GM19025 (cell line): ENCODE results near the gene BABAM2.

Source experiments
- ATAC-seq: cut with Tn5 transposase; IDR thresholded peaks from one replicate; pipeline ENCODE4 v1.9.1; 2021; ENCODE audit warnings: mild to moderate bottlenecking, low read depth, moderate library complexity; ENCODE audit not compliant: unreplicated experiment

BABAM2 gene

GRCh38 chr2:28288620-28289019 lies 398.1 kb downstream of the BABAM2 start:
- ATAC-seq: no peak

GRCh38 chr2:28291811-28292440 lies 401.4 kb downstream of the BABAM2 start:
- ATAC-seq: no peak

GRCh38 chr2:28292491-28292890 lies 402.0 kb downstream of the BABAM2 start:
- no peak for ATAC-seq

- ATAC-seq: no peak
These were observed 402.9 kb downstream of the BABAM2 start for GRCh38 chr2:28293416-28293815.

- no peak for ATAC-seq
These were observed 403.9 kb downstream of the BABAM2 start for GRCh38 chr2:28294451-28294850.

GRCh38 chr2:28296243-28296642 lies 405.7 kb downstream of the BABAM2 start:
- ATAC-seq: no peak

- no peak for ATAC-seq
These were observed 406.4 kb downstream of the BABAM2 start for GRCh38 chr2:28296904-28297303.

GRCh38 chr2:28297531-28297930 lies 407.0 kb downstream of the BABAM2 start:
- ATAC-seq: no peak

GRCh38 chr2:28298406-28298805 lies 407.9 kb downstream of the BABAM2 start:
- ATAC-seq: no peak

GRCh38 chr2:28300485-28301341 lies 410.2 kb downstream of the BABAM2 start:
- no peak for ATAC-seq

GRCh38 chr2:28305202-28305601 lies 414.7 kb downstream of the BABAM2 start:
- ATAC-seq: no peak

GRCh38 chr2:28310107-28310506 lies 419.6 kb downstream of the BABAM2 start:
- ATAC-seq: no peak

GRCh38 chr2:28311660-28312249 lies 421.2 kb downstream of the BABAM2 start:
- ATAC-seq: no peak

- no peak for ATAC-seq
These were observed 422.0 kb downstream of the BABAM2 start for GRCh38 chr2:28312307-28313219.

- no peak for ATAC-seq
These were observed 422.8 kb downstream of the BABAM2 start for GRCh38 chr2:28313220-28313784.

- ATAC-seq: no peak
These were observed 424.4 kb downstream of the BABAM2 start for GRCh38 chr2:28314968-28315367.

- ATAC-seq: no peak
These were observed 426.2 kb downstream of the BABAM2 start for GRCh38 chr2:28316546-28317335.

- no peak for ATAC-seq
These were observed 426.9 kb downstream of the BABAM2 start for GRCh38 chr2:28317390-28317789.

GRCh38 chr2:28318023-28318422 lies 427.5 kb downstream of the BABAM2 start:
- ATAC-seq: no peak
